ENCODE measurements around the gene TMEM30A. TPM values are rescaled to one million over a fixed set of nuclear protein-coding genes. Genes with fewer than 3 reads are reported as not detected.

The TMEM30A gene
- total RNA-seq, 1 experiment from 2014 or later, result 65.2 TPM

- Histone ChIP-seq H3K14ac (ENCODE audit: insufficient read depth, low read length) (peak overlapping the region; percentile 70), H3K18ac (ENCODE audit: insufficient read length, low read depth, low read length) (no peak overlapping the region), H3K4me2 (ENCODE audit: insufficient read depth, insufficient read length, low read length) (peak overlapping the region; percentile 92), H3K4me1 (ENCODE audit: insufficient read depth, low read length) (peaks cover 3% of the 10 kb centered on the region; the same call in 1 of the 2 replicates), H2BK20ac (ENCODE audit: low read depth, low read length, poor library complexity, severe bottlenecking) (no peak overlapping the region), H2BK120ac (ENCODE audit: low read depth, low read length, poor library complexity, severe bottlenecking) (no peak overlapping the region), H3K27me3 (ENCODE audit: insufficient read depth, low read length) (no peaks in the 10 kb centered on the region), H2BK12ac (ENCODE audit: insufficient read length, low read depth, low read length) (no peak overlapping the region), H2BK5ac (ENCODE audit: insufficient read length, low read length) (no peak overlapping the region), H3K56ac (ENCODE audit: insufficient read length, low read depth, low read length) (no peak overlapping the region), H4K91ac (ENCODE audit: insufficient read length, low read depth, low read length) (no peak overlapping the region), H2AFZ (ENCODE audit: low read length) (no peak overlapping the region), H3K23ac (ENCODE audit: insufficient read length, low read depth, low read length) (no peak overlapping the region), H3K4ac (ENCODE audit: low read depth, low read length) (no peak overlapping the region), H4K8ac (replicated peaks; ENCODE audit: insufficient read length, low read depth, low read length) (no peak overlapping the region), H4K5ac (ENCODE audit: insufficient read length, low read depth, low read length) (no peak overlapping the region), H3K79me1 (ENCODE audit: insufficient read depth, low read depth, low read length, poor library complexity, severe bottlenecking) (no peaks in the 10 kb centered on the region), H3K23me2 (ENCODE audit: insufficient read length, low read depth, low read length, poor library complexity, severe bottlenecking) (no peaks in the 10 kb centered on the region), H4K20me1 (ENCODE audit: control insufficient read depth, insufficient read depth, insufficient read length) (no peaks in the 10 kb centered on the region), H3K9me3 (ENCODE audit: control insufficient read depth, low read depth, low read length) (no peaks in the 10 kb centered on the region), H3K9ac (ENCODE audit: extremely low read depth, insufficient read length, low read length) (peak overlapping the region; percentile 87), H2BK15ac (ENCODE audit: low read depth, low read length) (no peak overlapping the region), H3K79me2 (ENCODE audit: insufficient read depth, low read length) (peaks cover 16% of the 10 kb centered on the region; the same call in 1 of the 2 replicates), H2AK5ac (ENCODE audit: insufficient read length, low read length) (no peak overlapping the region), H3T11ph (ENCODE audit: low read length) (no peak overlapping the region), H3K27ac (ENCODE audit: insufficient read length, low read depth, low read length) (no peak overlapping the region)
- H3K4me3 Mint-ChIP-seq, result no peak overlapping the region
- peak; percentile 43 for DNase-seq
- peaks cover 35 to 41% of the 10 kb centered on the region in 2 experiments for H3K4me1 Mint-ChIP-seq
- H3K27me3 Mint-ChIP-seq (ENCODE audit: low read depth), result no peaks in the 10 kb centered on the region
- no peak for TF ChIP-seq CTCF (conservative IDR thresholded peaks at IDR 0.05)
- peaks cover 0 to 4% (median 2%) of the 10 kb centered on the region in 3 experiments; a peak in 2 of 7 replicates for H3K36me3 Mint-ChIP-seq (ENCODE audit: insufficient read depth in 1 of 3, low read depth in 3 of 3)
- no peak overlapping the region for H3K27ac Mint-ChIP-seq
- WGBS (ENCODE audit: extremely low coverage, insufficient read length, low lambda C conversion rate), result no CpG with 5 or more reads among the region's 36 CpGs
- no peaks in the 10 kb centered on the region for H3K9me3 Mint-ChIP-seq
These were observed 523 bp downstream of the TMEM30A start for GRCh38 chr6:75283907-75284631.
